T-helper 17 cell (primary cell): ENCODE data around the gene EDEM1. TPM values are rescaled to one million over a fixed set of nuclear protein-coding genes. Genes with fewer than 3 reads are reported as not detected.

Experiments
- ATAC-seq: fragments of 150-1000 bp; cut with Tn5 transposase; 2 replicates; pipeline ENCODE4 v1.10.0; 2021; ENCODE audit warnings: mild to moderate bottlenecking, moderate library complexity
- DNase-seq, 3 donors: peaks; one replicate each; pipeline versions ENCODE4 v3.0.0 to v3.0.0-alpha.2; 2020 to 2021
- H3K9me3 ChIP-seq: one replicate; pipeline ENCODE4 v1.7.0; 2013; ENCODE audit warnings: low read length, mild to moderate bottlenecking; ENCODE audit not compliant: control insufficient read depth, poor library complexity, severe bottlenecking
- H3K27ac Mint-ChIP-seq: one replicate; pipeline ENCODE4 v1.8.0; 2022; ENCODE audit warnings: mild to moderate bottlenecking, moderate library complexity, mixed read lengths
- H3K27me3 Mint-ChIP-seq: one replicate; pipeline ENCODE4 v1.8.0; 2022; ENCODE audit warnings: mixed read lengths
- H3K36me3 Mint-ChIP-seq: one replicate; pipeline ENCODE4 v1.8.0; 2022; ENCODE audit warnings: low read depth, mixed read lengths
- H3K4me1 Mint-ChIP-seq: one replicate; pipeline ENCODE4 v1.8.0; 2022; ENCODE audit warnings: mild to moderate bottlenecking, mixed read lengths
- H3K4me3 Mint-ChIP-seq: one replicate; pipeline ENCODE4 v1.8.0; 2022; ENCODE audit warnings: mild to moderate bottlenecking, moderate library complexity, mixed read lengths
- total RNA-seq, 4 donors: library from RNA in 2 of 4; stranded (reverse) in 2 of 4; gene quantifications; one replicate each; pipeline ENCODE4 v1.2.3 and lab custom pipeline; 2022 to 2026

Gene EDEM1
- total RNA-seq, 2 donors from 2014 or later, result 109 to 111 TPM

- no peak for DNase-seq
- Mint-ChIP-seq H3K27me3 (no peaks in the 10 kb centered on the region), H3K4me1 (peaks cover 12% of the 10 kb centered on the region), H3K27ac (peak overlapping the region; percentile 77), H3K4me3 (no peak overlapping the region), H3K36me3 (peaks cover 7% of the 10 kb centered on the region)
- no peaks in the 10 kb centered on the region for H3K9me3 ChIP-seq
- ATAC-seq, result no peak
Measured at GRCh38 chr3:5218815-5219214, 31.3 kb downstream of the EDEM1 start.

DNA sequence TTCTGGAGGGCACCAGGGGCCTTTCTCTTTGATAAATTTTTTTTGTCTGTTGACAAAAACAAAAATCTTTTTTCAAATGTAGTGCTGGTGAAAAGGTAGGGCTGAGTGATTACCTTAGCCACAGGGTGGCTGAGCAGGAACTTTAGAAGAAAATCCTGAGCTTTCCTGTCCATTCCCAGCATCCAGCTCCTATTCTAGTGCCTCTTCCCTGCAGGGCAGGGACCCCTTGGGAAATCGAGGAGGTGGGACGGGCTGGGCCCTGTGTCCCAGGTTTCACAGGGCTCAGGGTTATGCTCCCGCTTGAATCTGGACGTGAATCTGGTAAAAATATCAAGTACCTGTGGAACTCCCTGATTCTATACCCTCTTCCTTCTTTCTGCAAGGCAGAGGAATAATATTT is 31.7 kb downstream of the EDEM1 start:
- DNase-seq (no peak), ATAC-seq (no peak)
- Mint-ChIP-seq H3K4me3 (no peak overlapping the region), H3K27ac (no peak overlapping the region), H3K36me3 (peaks cover 4% of the 10 kb centered on the region), H3K4me1 (peaks cover 8% of the 10 kb centered on the region), H3K27me3 (no peaks in the 10 kb centered on the region)
- no peaks in the 10 kb centered on the region for H3K9me3 ChIP-seq

DNA sequence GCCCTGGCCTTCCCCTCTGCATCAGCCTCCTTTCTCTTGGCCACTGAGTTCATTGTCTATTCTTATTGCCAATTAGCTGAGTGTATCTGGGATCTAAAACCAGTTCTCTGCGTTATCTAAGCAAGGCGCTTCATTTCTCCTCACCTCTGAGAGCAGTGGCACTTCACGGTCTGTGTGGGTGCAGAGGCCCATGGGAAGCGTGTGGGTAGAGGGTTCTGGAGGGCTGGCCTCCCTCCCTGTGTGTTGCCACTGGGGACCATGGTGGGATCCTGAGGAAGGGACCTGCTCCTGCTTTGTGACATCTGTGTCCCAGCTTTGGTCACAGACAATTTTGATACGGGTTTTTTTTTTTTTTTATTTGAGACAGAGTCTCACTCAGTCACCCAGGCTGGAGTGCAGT is 32.7 kb downstream of the EDEM1 start:
- DNase-seq (no peak), ATAC-seq (peak; percentile 33)
- Mint-ChIP-seq H3K36me3 (no peaks in the 10 kb centered on the region), H3K4me1 (peaks cover 6% of the 10 kb centered on the region), H3K4me3 (no peak overlapping the region), H3K27me3 (no peaks in the 10 kb centered on the region), H3K27ac (peak overlapping the region; percentile 21)
- H3K9me3 ChIP-seq, result no peaks in the 10 kb centered on the region

- Mint-ChIP-seq H3K27me3 (no peaks in the 10 kb centered on the region), H3K27ac (peak overlapping the region; percentile 21), H3K4me1 (peaks cover 6% of the 10 kb centered on the region), H3K36me3 (no peaks in the 10 kb centered on the region), H3K4me3 (no peak overlapping the region)
- H3K9me3 ChIP-seq, result no peaks in the 10 kb centered on the region
- DNase-seq (no peak), ATAC-seq (peak; percentile 32)
Measured at GRCh38 chr3:5220667-5221431, 33.3 kb downstream of the EDEM1 start.

DNA sequence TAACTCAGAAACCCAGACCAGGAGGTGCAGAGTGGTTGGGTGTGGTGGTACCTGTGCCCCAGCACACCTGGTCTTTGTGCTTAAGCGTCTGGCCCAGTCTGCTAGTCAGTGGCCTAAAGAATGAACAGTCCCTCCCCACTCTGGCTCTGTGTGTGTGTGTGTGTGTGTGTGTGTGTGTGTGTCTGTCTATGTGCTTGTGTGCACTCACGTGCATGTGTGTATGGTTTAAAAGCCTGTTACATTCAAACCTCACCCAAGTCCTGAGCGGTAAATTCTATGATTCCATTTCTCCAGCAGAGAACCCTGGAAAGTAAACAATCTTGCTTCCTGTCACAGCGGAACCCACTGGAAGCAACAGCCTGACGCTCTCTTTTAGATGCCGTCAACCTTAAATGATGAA is 34.2 kb downstream of the EDEM1 start:
- H3K36me3 Mint-ChIP-seq, result no peaks in the 10 kb centered on the region
- H3K4me3 Mint-ChIP-seq, result no peak overlapping the region
- H3K9me3 ChIP-seq, result no peaks in the 10 kb centered on the region
- H3K27ac Mint-ChIP-seq, result peak overlapping the region; percentile 73
- H3K27me3 Mint-ChIP-seq, result no peaks in the 10 kb centered on the region
- no peak for DNase-seq
- H3K4me1 Mint-ChIP-seq, result peaks cover 6% of the 10 kb centered on the region
- ATAC-seq, result peak; percentile 32

DNA sequence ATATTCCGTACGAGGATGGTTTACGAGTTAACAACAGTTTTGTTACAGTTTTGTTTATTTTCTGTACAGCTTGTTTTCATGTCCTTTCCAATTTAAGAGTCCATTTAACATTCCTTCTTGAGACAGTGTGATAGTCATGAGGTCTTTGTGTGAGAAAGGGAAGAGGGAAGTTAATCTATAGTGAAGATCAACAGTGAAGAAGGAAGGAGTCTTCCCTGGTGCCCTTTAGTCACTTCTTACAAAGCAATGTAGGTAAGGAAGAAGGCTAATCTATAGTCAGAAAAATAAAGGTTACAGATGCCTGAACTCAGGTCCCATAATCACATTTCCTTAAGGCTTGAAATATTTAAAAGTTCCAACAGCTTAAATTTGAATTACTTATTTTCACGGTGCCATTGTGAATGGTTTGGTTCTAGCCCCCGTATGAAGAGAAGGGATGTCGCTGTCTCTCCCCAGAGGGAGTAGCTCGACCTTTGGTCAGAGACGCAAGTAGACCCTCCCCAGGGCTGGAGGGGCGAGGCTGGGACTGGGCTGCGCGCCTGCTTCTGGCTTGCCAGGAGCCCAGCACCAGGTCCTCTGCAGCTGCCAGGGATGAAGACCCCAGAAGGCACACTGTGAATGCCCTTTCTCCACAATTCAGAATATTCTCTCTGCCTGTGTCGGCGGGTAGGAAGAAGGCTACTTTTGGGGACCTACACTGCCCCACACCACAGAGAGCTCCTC is 34.9 kb downstream of the EDEM1 start:
- H3K9me3 ChIP-seq, result no peaks in the 10 kb centered on the region
- Mint-ChIP-seq H3K27me3 (no peaks in the 10 kb centered on the region), H3K4me1 (peaks cover 6% of the 10 kb centered on the region), H3K4me3 (no peak overlapping the region), H3K27ac (peak overlapping the region; percentile 73), H3K36me3 (no peaks in the 10 kb centered on the region)
- ATAC-seq (no peak), DNase-seq (no peak)

- no peaks in the 10 kb centered on the region for H3K9me3 ChIP-seq
- ATAC-seq (no peak), DNase-seq (no peak)
- Mint-ChIP-seq H3K36me3 (no peaks in the 10 kb centered on the region), H3K4me1 (peaks cover 4% of the 10 kb centered on the region), H3K4me3 (no peak overlapping the region), H3K27me3 (no peaks in the 10 kb centered on the region), H3K27ac (no peak overlapping the region)
Measured at GRCh38 chr3:5226783-5227182, 39.3 kb downstream of the EDEM1 start.

GRCh38 chr3:5227812-5228211 is 40.3 kb downstream of the EDEM1 start:
- H3K27ac Mint-ChIP-seq, result no peak overlapping the region
- DNase-seq (no peak), ATAC-seq (no peak)
- H3K4me1 Mint-ChIP-seq, result peaks cover 3% of the 10 kb centered on the region
- H3K4me3 Mint-ChIP-seq, result no peak overlapping the region
- H3K9me3 ChIP-seq, result no peaks in the 10 kb centered on the region
- H3K27me3 Mint-ChIP-seq, result no peaks in the 10 kb centered on the region
- no peaks in the 10 kb centered on the region for H3K36me3 Mint-ChIP-seq

- DNase-seq (no peak), ATAC-seq (no peak)
- H3K9me3 ChIP-seq, result no peaks in the 10 kb centered on the region
- Mint-ChIP-seq H3K4me3 (no peak overlapping the region), H3K27ac (no peak overlapping the region), H3K27me3 (no peaks in the 10 kb centered on the region), H3K36me3 (no peaks in the 10 kb centered on the region), H3K4me1 (peaks cover 3% of the 10 kb centered on the region)
Measured at GRCh38 chr3:5229414-5229813, 41.9 kb downstream of the EDEM1 start.

DNA sequence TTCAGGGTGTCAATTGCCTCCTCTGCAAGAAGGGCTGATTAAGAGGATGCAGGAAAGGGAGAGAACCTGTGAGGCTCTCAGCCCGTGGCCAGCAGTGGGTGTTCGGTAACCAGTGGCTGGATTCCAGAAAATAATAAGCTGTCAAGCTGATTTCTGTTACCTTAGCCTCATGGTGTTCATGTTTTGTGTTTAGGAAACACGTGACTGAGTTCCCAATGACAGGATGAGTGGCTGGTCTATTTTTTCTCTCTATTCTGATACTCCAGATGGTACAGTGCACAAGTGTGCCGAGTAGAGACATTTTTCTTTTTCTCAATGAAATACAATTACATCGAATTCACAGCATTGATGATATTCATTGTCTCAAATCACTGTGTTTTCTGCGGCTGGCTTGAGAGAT is 43.6 kb downstream of the EDEM1 start:
- no peak overlapping the region for H3K27ac Mint-ChIP-seq
- peaks cover 3% of the 10 kb centered on the region for H3K4me1 Mint-ChIP-seq
- H3K27me3 Mint-ChIP-seq, result no peaks in the 10 kb centered on the region
- ATAC-seq (no peak), DNase-seq (no peak)
- no peaks in the 10 kb centered on the region for H3K36me3 Mint-ChIP-seq
- no peak overlapping the region for H3K4me3 Mint-ChIP-seq
- no peaks in the 10 kb centered on the region for H3K9me3 ChIP-seq

GRCh38 chr3:5231487-5231886 is 44.0 kb downstream of the EDEM1 start:
- H3K4me3 Mint-ChIP-seq, result no peak overlapping the region
- no peaks in the 10 kb centered on the region for H3K27me3 Mint-ChIP-seq
- DNase-seq, result no peak
- H3K27ac Mint-ChIP-seq, result peak overlapping the region; percentile 51
- peaks cover 3% of the 10 kb centered on the region for H3K4me1 Mint-ChIP-seq
- no peak for ATAC-seq
- no peaks in the 10 kb centered on the region for H3K9me3 ChIP-seq
- no peaks in the 10 kb centered on the region for H3K36me3 Mint-ChIP-seq

DNA sequence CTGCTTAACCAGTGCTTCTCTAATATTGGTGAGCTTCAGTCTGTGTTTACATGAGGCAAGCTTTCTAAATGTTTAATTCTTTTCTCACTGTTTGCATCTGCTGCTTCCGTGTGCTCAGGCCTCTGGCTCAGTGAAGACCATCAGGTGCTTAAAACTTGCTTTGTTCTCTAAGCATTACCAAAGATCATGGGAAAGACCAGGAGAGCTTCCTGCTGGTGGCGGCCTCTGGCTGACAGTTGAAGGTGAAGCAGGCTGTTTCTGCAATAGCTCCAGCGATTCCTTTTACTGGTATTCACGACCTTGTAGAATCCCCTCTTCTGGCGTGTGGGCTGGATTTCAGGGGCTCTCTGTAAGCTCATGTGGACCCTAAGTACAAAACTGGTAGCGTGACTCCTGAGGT is 45.1 kb downstream of the EDEM1 start:
- peaks cover 3% of the 10 kb centered on the region for H3K4me1 Mint-ChIP-seq
- H3K4me3 Mint-ChIP-seq, result no peak overlapping the region
- no peaks in the 10 kb centered on the region for H3K27me3 Mint-ChIP-seq
- H3K9me3 ChIP-seq, result no peaks in the 10 kb centered on the region
- DNase-seq (no peak), ATAC-seq (no peak)
- no peaks in the 10 kb centered on the region for H3K36me3 Mint-ChIP-seq
- peak overlapping the region; percentile 51 for H3K27ac Mint-ChIP-seq

- Mint-ChIP-seq H3K4me1 (peaks cover 3% of the 10 kb centered on the region), H3K36me3 (no peaks in the 10 kb centered on the region), H3K27ac (no peak overlapping the region), H3K27me3 (no peaks in the 10 kb centered on the region), H3K4me3 (no peak overlapping the region)
- no peaks in the 10 kb centered on the region for H3K9me3 ChIP-seq
- ATAC-seq, result no peak
- DNase-seq, result no peak
Measured at GRCh38 chr3:5233026-5233425, 45.5 kb downstream of the EDEM1 start.

GRCh38 chr3:5235655-5236054 is 48.1 kb downstream of the EDEM1 start:
- H3K36me3 Mint-ChIP-seq, result no peaks in the 10 kb centered on the region
- DNase-seq (no peak), ATAC-seq (no peak)
- H3K9me3 ChIP-seq, result no peaks in the 10 kb centered on the region
- H3K27ac Mint-ChIP-seq, result no peak overlapping the region
- no peaks in the 10 kb centered on the region for H3K27me3 Mint-ChIP-seq
- peaks cover 3% of the 10 kb centered on the region for H3K4me1 Mint-ChIP-seq
- no peak overlapping the region for H3K4me3 Mint-ChIP-seq
